ENCODE measurements around the gene OR6B2. TPM values are rescaled to one million over a fixed set of nuclear protein-coding genes. Genes with fewer than 3 reads are reported as not detected.

Gene OR6B2
- total RNA-seq, 1 donor from 2014 or later = not detected

GRCh38 chr2:240002983-240003382 is 27.2 kb downstream of the OR6B2 start:
- peak in 1 of 2 donors; percentile 22 for DNase-seq (ENCODE audit: extremely low spot score in 2 of 2)
- Histone ChIP-seq H3K27ac (no peak overlapping the region), H3K4me1 (no peaks in the 10 kb centered on the region), H3K9me3 (no peaks in the 10 kb centered on the region), H3K27me3 (no peaks in the 10 kb centered on the region), H3K4me3 (no peak overlapping the region), H3K36me3 (peaks cover 0 to 71% of the 10 kb centered on the region in 2 donors)
- intact Hi-C loops (cut with DNase I) = no loop called here
- no peak for TF ChIP-seq POLR2A (IDR thresholded peaks at IDR 0.05)
- no peak for TF ChIP-seq POLR2AphosphoS5 (IDR thresholded peaks at IDR 0.05; ENCODE audit: insufficient read depth in 1 of 2, low read depth in 1 of 2)
- no peak for TF ChIP-seq CTCF (IDR thresholded peaks at IDR 0.05)

- Histone ChIP-seq H3K27ac (no peak overlapping the region), H3K4me3 (no peak overlapping the region), H3K9me3 (no peaks in the 10 kb centered on the region), H3K27me3 (no peaks in the 10 kb centered on the region), H3K4me1 (no peaks in the 10 kb centered on the region), H3K36me3 (peaks cover 0 to 59% of the 10 kb centered on the region in 2 donors)
- intact Hi-C loops (cut with DNase I) = no loop called here
- TF ChIP-seq POLR2AphosphoS5 (IDR thresholded peaks at IDR 0.05; ENCODE audit: insufficient read depth in 1 of 2, low read depth in 1 of 2) = no peak
- TF ChIP-seq POLR2A (IDR thresholded peaks at IDR 0.05) = no peak
- TF ChIP-seq CTCF (IDR thresholded peaks at IDR 0.05) = no peak
- DNase-seq (ENCODE audit: extremely low spot score in 2 of 2) = peak in 1 of 2 donors; percentile 37
Measured at GRCh38 chr2:240000671-240001070, 29.6 kb downstream of the OR6B2 start.

DNA sequence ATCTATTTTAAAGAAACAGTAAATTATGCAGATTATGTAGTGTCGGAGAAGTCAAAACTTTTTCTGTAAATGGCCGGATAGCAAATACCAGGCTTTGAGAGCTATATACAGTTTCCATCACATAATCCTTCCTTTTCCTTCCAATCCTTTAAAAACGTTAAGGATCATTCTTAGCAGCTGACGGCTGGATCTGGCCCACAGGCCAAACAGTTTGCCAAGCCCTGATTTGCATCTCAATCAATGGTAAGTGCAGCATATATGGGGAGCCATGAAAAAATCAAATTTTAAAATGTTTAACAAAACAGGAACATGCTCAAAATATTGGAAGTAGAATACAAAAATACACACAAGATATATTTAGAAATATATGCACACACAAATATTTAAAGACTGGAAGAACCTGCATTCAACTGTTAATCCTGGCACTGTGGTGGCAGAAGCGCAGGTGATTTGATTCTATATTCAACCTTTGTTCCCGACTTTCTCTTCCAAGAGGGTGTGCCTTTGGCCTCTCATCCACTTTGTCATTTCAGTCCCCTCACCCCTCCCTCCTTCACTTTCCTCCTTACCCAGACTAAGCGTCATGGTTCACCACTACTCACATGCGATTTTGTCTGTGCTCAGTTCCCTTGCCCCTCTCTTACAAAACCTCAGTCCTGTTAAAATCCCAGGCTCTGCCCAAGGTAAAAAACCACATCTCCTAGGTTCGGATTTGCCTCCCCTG is 32.4 kb downstream of the OR6B2 start:
- peaks cover 0 to 32% of the 10 kb centered on the region in 2 donors for H3K36me3 ChIP-seq
- TF ChIP-seq POLR2AphosphoS5 (IDR thresholded peaks at IDR 0.05; ENCODE audit: insufficient read depth in 1 of 2, low read depth in 1 of 2) (no peak), CTCF (IDR thresholded peaks at IDR 0.05) (no peak), POLR2A (IDR thresholded peaks at IDR 0.05) (no peak)
- intact Hi-C loops (cut with DNase I) = no loop called here
- no peaks in the 10 kb centered on the region for H3K27me3 ChIP-seq
- H3K4me1 ChIP-seq = no peaks in the 10 kb centered on the region
- no peak overlapping the region for H3K4me3 ChIP-seq
- DNase-seq (ENCODE audit: extremely low spot score in 2 of 2) = no peak
- no peaks in the 10 kb centered on the region for H3K9me3 ChIP-seq
- no peak overlapping the region for H3K27ac ChIP-seq

DNA sequence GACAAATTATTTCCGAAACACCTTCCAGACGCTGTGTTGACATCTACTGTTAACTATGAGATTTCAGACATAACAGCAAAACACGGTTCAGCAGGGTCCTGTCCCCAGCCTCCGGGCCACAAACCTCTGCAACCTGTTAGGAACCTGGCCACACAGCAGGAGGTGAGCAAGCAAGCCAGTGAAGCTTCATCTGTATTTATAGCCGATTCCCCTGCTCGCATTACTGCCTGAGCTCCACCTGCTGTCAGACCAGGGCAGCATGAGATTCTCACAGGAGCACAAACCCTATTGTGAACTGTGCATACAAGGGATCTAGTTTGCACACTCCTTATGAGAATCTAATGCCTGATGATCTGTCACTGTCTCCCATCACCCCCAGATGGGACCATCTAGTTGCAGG is 36.1 kb downstream of the OR6B2 start:
- H3K27ac ChIP-seq = no peak overlapping the region
- peaks cover 0 to 12% of the 10 kb centered on the region in 2 donors for H3K36me3 ChIP-seq
- H3K4me3 ChIP-seq = no peak overlapping the region
- H3K9me3 ChIP-seq = no peaks in the 10 kb centered on the region
- H3K4me1 ChIP-seq = no peaks in the 10 kb centered on the region
- no peak for DNase-seq (ENCODE audit: extremely low spot score in 2 of 2)
- intact Hi-C loops (cut with DNase I) = loop anchor here (5.0 kb wide), 1 partner anchor 962 kb away; no protein-coding TSS in a partner anchor
- no peak for TF ChIP-seq POLR2AphosphoS5 (IDR thresholded peaks at IDR 0.05; ENCODE audit: insufficient read depth in 1 of 2, low read depth in 1 of 2)
- no peak for TF ChIP-seq POLR2A (IDR thresholded peaks at IDR 0.05)
- no peak for TF ChIP-seq CTCF (IDR thresholded peaks at IDR 0.05)
- H3K27me3 ChIP-seq = no peaks in the 10 kb centered on the region

DNA sequence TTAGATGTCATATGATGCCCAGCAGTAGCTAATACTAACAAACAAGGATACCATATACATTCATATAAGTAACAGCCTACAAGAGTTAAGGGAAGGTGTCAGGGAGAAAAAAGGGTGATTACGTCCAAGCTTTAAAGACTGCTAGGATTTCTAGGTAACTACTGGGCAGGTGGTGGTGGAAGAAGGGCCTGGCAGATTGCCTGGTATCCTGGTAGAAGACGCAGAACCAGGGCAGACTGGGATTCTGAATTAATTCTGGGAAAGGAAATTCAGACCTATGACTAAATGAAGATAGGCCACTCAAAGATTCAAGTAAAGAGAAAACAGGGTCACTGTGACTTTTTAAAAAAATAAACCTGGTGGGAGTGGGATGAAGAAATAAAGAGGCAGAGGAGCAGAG is 36.9 kb downstream of the OR6B2 start:
- H3K4me3 ChIP-seq = no peak overlapping the region
- H3K36me3 ChIP-seq = peaks cover 0 to 11% of the 10 kb centered on the region in 2 donors
- TF ChIP-seq CTCF (IDR thresholded peaks at IDR 0.05) (no peak), POLR2AphosphoS5 (IDR thresholded peaks at IDR 0.05; ENCODE audit: insufficient read depth in 1 of 2, low read depth in 1 of 2) (no peak), POLR2A (IDR thresholded peaks at IDR 0.05) (no peak)
- intact Hi-C loops (cut with DNase I) = loop anchor here (5.0 kb wide), 1 partner anchor 961 kb away; no protein-coding TSS in a partner anchor
- no peaks in the 10 kb centered on the region for H3K27me3 ChIP-seq
- H3K4me1 ChIP-seq = no peaks in the 10 kb centered on the region
- no peaks in the 10 kb centered on the region for H3K9me3 ChIP-seq
- H3K27ac ChIP-seq = no peak overlapping the region
- DNase-seq (ENCODE audit: extremely low spot score in 2 of 2) = no peak
